Inferior parietal cortex (tissue), 1 donor: Measurements from ENCODE around the gene SLC2A3.
"Not testable (repeated sequence)": the region's sequence is repeated elsewhere in the genome, so short reads cannot be mapped to it uniquely, and the experiment has no call there.

Experiments used
- DNase-seq: peaks from one replicate; pipeline ENCODE4 v3.0.0-alpha.2; 2016; ENCODE audit errors: extremely low spot score

Gene SLC2A3

DNA sequence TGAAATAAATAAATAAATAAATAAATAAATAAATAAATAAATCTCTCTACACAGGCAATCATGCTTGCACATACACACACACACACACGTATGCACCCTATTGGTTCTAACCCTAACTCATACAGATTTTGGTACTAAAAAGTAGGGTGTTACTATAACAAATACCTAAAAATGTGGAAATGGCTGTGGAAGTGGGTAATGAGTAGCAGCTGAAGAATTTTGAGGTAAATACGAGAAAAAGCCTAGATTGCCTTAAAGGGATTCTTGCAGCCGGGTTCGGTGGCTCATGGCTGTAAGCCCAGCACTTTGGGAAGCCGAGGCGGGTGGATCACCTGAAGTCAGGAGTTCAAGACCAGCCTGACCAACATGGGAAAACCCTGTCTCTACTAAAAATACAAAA lies 15.7 kb upstream of the SLC2A3 start:
- no peak for DNase-seq

DNA sequence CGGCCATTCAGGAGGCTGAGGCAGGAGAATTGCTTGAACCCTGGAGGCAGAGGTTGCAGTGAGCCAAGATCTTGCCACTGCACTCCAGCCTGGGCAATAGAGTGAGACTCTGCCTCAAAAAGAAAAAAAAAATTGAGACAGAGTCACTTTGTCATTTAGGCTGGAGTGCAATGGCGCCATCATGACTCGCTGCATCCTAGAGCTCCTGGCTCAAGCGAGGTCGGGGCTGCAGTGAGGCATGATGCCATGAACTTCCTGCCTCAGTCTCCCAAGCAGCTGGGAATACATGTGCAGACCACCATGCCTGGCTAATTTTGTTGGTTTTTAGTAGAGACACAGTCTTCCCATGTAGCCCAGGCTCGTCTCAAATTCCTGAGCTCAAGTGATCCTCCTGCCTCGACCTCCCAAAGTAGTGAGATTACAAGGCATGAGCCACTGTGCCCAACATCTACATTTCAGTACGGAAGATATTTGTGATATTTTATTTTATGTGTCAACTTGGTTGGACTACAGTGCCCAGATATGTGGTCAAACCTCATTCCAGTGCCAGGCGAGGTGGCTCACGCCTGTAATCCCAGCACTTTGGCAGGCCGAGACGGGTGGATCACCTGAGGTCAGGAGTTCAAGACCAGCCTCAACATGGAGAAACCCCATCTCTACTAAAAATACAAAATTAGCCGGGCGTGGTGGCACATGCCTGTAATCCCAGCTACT lies 14.4 kb upstream of the SLC2A3 start:
- not testable (repeated sequence) for DNase-seq

DNA sequence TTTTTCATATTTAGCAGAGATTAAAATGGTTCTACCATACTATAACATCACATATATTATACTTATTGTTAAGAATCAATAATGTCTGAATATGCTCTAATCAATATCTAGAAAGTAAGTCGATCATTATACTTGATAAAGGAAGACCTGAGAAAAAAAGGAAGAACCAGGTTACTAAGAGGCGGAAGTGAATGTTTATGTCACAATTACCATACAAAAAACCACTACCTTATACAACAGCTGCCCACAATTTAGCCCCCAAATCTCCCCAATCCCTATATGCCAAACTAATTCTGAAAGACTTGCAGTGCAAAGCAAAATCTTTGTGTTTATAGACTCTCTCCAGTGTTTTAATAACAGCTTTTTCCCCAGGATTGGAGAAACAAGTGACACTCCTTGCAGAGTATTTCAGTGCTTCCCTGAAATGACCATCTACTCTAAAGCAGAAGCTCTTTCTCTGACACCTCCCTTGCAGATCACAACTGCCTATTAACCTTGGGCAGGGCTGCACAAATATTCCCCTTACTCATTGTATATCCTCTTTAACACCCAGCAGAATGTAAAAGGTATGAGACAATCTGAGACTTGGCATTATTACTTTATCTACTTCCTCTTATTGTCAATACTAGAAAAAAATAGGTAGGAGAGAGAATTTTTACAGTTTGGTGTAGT lies 12.7 kb upstream of the SLC2A3 start:
- no peak for DNase-seq

DNA sequence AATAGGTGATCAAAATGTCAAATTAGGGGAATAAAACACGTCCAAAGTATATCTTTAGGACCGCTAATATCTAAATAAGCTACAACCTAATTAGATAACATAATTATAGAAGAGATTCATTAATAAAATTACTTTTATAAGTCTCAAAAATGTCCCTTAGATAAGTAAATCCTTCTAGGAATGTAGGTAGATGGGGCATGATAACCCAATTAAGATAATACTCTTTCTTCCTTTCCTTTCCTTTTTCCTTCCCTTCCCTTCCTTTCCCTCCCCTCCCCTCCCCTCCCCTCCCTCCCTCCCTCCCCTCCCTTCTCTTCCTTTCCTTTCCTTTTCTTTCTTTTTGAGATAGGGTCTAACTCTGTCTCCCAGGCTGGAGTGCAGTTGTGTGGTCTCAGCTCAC lies 11.0 kb upstream of the SLC2A3 start:
- no peak for DNase-seq

DNA sequence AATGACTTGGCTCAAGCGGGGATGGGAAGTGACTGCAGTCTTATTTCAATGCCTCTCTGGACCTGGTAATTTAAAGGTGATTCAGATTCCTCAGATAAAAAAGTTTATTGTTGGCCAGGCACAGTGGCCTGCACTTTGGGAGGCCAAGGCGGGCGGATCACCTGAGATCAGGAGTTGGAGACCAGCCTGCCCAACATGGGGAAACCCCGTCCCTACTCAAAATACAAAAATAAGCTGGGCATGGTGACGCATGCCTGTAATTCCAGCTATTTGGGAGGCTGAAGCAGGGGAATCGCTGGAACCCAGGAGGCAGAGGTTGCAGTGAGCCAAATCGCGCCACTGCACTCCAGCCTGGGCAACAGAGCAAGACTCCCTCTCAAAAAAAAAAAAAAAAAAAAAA lies 8.8 kb upstream of the SLC2A3 start:
- DNase-seq, result not testable (repeated sequence)

DNA sequence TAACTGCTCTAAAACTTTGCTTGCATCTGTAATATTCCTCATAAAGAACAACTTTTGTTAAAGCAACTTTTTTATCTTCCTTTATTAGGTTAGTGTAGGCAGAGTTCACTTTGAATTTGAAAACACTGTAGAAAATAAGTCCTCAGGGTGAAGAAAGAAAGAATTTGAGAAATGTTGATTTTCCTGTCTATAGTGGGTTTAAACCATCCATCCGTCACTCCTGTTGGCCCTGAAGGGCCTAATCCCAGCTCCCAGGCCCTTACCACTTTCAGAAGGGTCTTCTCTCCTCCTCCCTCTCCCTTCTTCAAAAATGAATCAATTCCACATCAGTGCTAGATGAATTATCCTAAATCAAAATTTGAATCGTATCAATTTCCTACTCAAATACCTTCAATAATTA lies 4.9 kb upstream of the SLC2A3 start:
- DNase-seq, result no peak

DNA sequence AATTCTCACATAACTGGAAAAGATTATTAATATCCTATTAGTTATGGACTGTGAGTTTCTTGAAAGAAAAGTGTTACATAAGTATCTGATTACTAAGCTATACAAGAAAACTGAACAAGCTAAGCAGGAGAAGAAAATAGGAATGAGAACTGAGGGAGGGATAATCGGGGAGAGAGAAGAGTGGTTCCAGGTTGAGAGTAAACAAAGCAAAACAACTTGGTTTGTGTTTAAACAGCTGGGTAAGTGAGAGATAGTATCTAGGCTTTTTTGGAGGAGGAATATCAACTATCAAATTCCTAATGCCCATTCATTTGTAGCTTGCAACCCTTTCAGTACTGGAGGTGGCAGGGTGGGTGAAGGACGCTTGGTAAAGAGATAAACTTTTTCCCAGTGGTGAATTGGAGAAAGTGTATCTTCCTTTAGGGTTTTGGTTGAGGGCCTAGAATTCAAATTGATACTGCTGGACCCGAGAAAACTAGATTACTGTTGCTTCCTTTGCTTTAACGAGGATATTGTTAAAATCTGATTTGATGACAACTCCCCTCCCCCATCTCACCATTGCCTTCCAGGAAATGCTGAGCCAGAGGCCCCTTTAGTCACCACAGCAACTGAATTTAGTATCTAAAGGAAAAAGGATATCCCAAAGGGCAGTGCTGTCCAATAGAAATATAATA lies 2.0 kb upstream of the SLC2A3 start:
- no peak for DNase-seq

DNA sequence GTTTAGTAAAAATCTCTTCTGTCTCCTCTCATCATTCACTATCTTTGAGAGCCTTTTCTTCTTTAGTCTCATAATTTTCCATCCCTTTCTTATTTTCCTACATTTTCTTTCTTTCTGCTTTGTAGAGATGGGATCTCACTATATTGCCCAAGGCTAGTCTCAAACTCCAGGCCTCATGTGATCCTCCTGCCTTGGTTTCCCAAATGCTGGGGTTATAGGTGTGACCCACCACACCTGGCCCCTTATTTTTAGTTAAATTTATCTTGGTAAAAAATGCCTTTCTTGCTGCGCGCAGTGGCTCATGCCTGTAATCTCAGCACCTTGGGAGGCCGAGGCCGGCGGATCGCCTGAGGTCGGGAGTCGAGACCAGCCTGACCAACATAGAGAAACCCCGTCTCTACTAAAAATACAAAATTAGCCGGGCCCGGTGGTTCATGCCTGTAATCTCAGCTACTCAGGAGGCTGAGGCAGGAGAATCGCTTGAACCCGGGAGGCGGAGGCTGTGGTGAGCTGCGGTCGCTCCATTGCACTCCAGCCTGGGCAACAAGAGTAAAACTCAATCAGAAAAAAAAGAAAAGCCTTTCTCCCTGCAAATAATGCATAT lies 996 bp downstream of the SLC2A3 start:
- DNase-seq, result peak; percentile 17

DNA sequence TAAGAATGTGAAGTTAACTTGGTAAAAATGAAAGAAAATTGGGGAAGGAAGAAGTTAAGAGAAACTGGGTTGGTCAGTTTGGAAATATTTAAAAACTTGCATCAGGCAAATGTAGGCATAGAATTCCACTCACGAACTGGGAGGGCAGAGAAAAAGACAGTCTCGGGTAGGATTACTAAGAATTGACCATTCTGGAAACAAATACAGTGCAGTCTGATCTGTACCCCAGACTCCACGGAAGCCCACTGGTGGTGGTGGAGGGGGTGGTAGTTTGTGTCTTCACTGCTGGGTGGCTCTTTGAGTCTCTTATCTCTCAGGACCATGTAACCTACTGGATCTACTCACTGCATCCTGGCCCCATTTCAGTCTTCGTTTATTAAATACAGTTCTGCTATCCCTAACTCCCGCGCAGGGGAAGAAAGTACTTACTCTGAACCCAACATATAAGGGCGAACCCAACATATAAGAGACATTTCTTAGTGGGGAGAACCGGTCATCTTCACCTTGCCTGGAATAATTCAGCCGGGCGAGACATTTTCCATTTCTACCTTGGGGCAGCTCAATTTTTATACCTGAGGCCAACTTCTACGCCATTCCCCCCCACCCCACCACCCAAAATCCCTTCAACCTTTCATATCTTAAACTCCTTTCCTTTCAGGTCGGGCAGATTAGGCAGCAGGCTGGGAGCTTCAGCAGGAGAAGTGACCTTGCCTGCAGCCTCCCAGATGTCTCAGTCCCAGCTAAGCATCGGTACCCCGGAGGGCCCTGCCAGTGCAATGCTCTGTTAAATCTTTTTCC lies 1.7 kb downstream of the SLC2A3 start:
- DNase-seq, result peak; percentile 25

DNA sequence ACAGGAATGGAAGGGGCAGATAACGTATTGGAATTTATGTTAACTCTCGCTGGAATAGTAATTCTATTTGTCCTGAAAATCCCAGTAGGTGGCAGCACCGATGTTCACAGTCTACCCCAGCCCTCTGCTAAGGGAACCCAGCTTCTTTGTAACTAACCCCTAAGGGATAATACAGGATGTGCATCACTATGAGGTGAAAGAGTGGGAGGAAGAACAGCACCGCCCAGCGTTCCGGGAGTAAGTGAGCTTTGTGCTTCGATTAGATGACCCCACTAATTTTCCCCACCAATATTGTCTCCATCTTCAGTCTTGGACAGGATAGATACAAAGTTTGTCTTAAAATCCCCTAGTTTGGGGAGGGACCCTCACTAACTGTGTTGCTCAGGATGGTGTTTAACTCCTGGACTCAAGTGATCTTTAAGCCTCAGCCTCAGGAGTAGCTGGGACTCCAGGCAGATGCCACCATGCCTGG lies 2.7 kb downstream of the SLC2A3 start:
- DNase-seq, result peak; percentile 81

DNA sequence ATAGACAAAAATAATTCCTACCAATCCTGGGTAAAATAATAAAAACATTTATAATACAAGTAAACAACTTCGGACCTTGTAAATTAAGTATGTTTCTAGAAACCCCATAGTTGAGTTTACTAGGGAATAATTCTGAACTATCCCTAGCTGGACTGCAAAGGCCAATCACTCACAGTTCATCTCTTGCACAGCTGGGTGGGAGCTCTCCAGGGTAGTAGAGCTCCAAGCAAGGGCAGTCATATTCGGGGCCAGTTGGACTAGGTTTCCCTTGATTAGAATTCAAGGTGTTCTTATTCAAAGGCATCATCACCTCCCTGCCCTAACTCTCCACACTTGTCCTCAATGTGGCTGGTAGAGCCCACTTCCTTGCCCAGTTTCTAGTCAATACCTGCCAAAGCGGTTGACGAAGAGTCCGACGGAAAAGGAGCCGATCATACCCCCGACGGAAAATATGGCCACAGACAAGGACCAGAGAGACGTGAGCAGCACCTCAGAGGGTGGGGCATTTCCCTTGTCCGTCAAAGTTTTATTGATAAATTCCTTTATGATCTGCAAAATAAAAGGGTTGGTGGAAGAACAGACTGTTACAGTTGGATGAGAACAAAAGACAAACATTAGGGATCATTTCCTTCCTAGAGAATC lies 3.3 kb downstream of the SLC2A3 start:
- not testable (repeated sequence) for DNase-seq

DNA sequence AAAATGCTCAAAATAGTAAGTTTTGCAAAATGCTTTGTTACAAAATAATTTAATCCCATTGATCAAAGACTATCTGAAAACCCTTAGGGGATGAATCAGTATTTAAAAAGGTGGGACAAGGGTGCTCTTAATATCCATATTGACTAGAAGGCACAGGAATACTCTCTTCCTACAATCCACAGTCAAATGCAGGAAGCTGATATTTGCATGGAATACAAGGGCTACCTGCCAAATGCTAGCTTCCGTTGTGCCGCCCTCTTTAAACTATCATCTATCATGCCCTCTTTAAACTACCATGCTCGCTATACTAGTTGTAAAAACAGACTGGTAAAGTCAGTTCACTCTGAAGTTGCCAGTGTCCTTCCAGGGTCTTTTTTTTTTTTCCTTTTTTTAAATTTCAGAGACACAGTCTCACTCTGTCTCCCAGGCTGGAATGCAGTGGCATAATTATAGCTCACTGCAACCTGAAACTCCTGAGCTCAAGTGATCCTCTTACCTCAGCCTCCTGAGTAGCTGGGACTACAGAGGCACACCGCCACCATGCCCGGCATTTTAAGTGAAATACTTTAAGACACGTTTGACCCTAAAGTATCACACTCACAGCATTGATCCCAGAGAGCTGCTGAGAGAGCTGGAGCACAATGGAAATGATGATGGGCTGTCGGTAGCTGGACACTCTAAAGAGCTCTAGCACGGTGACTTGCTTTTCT lies 6.7 kb downstream of the SLC2A3 start:
- no peak for DNase-seq

DNA sequence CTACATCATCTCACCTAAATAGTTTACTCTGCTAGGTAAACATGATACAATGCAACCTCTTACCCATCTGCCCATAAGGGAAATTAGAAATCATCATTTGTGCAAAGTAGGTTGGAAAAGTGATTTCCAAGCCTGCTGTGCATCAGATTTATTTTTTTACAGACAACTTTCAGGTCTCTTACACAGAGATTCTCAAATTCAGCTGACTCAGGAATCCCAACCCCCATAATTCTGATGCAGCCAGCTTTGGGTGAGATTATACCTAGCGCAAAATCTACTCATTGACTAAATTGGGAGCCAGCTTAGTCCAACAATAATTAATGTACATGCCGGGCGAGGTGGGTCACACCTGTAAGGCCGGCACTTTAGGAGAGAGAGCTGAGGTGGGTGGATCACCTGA lies 8.5 kb downstream of the SLC2A3 start:
- DNase-seq, result no peak

DNA sequence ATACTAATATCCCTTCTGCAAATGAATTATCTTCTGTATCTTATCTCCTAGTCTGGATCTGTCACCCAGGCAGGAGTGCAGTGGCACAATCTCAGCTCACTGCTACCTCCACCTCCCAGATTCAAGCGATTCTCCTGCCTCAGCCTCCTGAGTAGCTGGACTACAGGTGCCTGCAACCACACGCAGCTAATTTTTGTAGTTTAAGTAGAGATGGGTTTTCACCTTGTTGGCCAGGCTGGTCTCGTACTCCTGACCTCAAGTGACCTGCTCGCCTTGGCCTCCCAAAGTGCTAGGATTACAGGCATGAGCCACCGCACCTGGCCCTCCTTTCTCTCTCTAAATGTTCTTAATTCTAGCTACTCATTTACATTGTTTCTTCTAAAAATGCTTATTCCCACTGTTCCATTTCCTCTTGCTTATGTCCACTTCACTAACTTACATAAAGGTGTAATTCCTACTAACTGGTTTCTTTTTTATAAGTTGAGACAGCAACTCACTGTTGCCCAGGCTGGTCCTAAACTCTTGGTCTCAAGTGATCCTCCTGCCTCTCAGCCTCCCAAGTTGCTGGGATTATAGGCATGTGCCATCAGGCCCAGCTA lies 9.8 kb downstream of the SLC2A3 start:
- not testable (repeated sequence) for DNase-seq

DNA sequence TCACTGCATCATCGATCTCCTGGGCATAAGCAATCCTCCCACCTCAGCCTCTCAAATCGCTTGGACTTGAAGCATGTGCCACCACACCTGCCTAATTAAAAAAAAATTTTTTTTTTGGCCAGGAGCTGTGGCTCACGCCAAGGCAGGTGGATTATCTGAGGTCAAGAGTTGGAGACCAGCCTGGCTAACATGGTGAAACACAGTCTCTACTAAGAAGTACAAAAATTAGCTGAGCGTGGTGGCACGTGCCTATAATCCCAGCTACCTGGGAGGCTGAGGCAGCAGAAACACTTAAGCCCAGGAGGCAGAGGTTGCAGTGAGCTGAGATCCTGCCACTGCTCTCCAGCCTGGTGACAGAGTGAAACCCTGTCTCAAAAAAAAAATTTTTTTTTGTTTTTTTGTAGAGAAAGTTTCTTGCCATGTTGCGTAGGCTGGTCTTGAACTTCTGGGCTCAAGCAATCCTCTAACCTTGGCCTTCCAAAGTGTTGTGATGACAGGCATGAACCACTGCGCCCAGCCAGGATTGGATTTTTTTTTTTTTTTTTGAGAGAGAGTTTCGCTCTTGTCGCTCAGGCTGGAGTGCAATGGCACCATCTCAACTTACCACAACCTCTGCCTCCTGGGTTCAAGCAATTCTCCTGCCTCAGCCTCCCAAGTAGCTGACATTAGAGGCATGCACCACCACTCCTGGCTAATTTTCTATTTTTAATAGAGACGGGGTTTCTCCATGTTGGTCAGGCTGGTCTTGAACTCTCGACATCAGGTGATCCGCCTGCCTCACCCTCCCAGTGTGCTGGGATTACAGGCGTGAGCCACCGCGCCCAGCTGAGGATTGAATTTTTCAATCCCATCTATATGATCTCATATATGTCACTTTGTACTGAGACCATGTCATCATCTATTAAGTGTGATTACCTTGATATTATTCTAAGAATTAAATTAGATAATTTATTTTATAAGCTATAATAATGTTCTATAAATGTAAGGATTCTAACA lies 12.4 kb downstream of the SLC2A3 start:
- DNase-seq, result no peak

DNA sequence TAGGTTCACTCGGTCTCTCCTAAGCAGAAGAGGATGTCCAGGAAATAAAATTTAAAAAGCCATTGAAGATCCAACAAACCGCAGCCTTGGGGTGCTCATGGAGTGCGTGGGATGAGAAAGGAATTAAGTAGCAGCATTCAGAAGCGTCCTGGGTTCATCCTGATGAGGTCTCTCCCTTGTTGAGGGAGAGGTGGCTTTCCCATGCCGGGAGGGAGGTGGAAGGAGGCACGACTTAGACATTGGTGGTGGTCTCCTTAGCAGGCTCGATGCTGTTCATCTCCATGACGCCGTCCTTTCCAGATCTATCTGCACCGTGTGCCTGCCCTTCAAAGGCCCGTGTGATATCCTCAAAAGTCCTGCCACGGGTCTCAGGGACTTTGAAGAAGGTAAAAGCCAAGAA lies 14.8 kb downstream of the SLC2A3 start:
- not testable (repeated sequence) for DNase-seq

DNA sequence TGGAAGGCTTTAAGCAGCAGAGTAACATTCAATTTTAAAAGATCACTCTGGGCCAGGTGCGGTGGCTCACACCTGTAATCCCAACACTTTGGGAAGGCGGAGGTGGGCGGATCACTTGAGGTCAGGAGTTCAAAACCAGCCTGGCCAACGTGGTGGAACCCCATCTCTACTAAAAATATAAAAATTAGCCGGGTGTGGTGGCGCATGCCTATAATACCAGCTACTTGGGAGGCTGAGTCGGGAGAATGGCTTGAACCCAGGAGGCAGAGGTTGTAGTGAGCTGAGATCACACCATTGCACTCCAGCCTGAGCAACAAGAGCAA lies 17.8 kb downstream of the SLC2A3 start:
- not testable (repeated sequence) for DNase-seq

DNA sequence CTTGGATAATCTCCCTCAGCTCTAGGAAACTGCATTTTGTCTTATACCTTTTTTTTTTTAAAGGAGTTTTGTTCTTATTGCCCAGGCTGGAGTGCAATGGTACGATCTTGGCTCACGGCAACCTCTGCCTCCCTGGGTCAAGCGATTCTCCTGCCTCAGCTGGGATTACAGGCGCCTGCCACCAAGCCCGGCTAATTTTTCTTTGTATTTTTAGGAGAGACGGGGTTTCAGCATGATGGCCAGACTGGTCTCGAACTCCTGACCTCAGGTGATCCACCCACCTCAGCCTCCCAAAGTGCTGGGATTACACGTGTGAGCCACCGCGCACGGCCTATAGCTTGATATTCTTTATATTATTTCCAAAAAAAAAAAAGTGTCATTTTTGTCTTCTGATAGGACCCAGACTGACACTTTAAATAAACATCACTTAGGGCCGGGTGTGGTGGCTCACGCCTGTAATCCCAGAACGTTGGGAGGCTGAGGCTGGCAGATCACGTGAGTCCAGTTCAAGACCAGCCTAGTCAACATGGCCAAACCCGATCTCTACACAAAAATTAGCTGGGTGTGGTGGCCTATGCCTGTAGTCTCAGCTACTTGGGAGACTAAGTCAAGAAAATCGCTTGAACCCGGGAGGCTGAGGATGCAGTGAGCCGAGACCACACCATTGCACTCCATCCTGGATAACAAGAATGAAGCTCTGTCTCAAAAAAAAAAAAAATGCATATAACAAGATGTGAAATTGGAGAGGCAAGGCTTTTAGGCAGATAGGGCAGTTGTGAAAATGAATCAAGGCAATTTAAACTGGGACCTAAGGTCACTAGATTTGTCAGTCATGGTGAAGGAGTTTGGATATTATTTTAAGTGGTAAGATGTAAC lies 18.4 kb downstream of the SLC2A3 start:
- DNase-seq, result no peak
